ENCODE results near the gene RGS6. TPM values are rescaled to one million over a fixed set of nuclear protein-coding genes. Genes with fewer than 3 reads are reported as not detected.

The RGS6 gene
- total RNA-seq, 4 donors from 2014 or later = 0.46 to 3.7 (median 1.6) TPM

GRCh38 chr14:72291908-72292688, 359.9 kb downstream of the RGS6 start:
- in situ Hi-C loops (cut with MboI; ENCODE audit: low sequenced_read_pairs in 4 of 4) = loop anchor here in 1 of 4 donors (5.0 kb wide), 1 partner anchor 270 kb away; no protein-coding TSS in a partner anchor

GRCh38 chr14:72292689-72293024, 360.4 kb downstream of the RGS6 start:
- Histone ChIP-seq H3K4me1 (no peaks in the 10 kb centered on the region), H3K4me3 (no peak overlapping the region), H3K27me3 (no peaks in the 10 kb centered on the region), H3K27ac (no peak overlapping the region), H3K36me3 (no peaks in the 10 kb centered on the region), H3K9me3 (no peaks in the 10 kb centered on the region)
- ATAC-seq (no peak), DNase-seq (no peak)
- in situ Hi-C loops (cut with MboI; ENCODE audit: low sequenced_read_pairs in 4 of 4) (loop anchor here in 1 of 4 donors (5.0 kb wide), 1 partner anchor 270 kb away; no protein-coding TSS in a partner anchor), intact Hi-C loops (cut with DNase I; ENCODE audit: low total_unique reads) (no loop called here)
- TF ChIP-seq, protein P1, sequence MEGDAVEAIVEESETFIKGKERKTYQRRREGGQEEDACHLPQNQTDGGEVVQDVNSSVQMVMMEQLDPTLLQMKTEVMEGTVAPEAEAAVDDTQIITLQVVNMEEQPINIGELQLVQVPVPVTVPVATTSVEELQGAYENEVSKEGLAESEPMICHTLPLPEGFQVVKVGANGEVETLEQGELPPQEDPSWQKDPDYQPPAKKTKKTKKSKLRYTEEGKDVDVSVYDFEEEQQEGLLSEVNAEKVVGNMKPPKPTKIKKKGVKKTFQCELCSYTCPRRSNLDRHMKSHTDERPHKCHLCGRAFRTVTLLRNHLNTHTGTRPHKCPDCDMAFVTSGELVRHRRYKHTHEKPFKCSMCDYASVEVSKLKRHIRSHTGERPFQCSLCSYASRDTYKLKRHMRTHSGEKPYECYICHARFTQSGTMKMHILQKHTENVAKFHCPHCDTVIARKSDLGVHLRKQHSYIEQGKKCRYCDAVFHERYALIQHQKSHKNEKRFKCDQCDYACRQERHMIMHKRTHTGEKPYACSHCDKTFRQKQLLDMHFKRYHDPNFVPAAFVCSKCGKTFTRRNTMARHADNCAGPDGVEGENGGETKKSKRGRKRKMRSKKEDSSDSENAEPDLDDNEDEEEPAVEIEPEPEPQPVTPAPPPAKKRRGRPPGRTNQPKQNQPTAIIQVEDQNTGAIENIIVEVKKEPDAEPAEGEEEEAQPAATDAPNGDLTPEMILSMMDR (IDR thresholded peaks at IDR 0.05 in 4 of 5, conservative IDR thresholded peaks at IDR 0.05 in 1 of 5) = peak in 1 of 5 experiments; percentile 2
- TF ChIP-seq POLR2A (IDR thresholded peaks at IDR 0.05) = no peak

More at GRCh38 chr14:72291908-72292688, 359.9 kb downstream of the RGS6 start:
- no peak for DNase-seq
- H3K36me3 ChIP-seq = no peaks in the 10 kb centered on the region
- intact Hi-C loops (cut with DNase I; ENCODE audit: low total_unique reads) = no loop called here
- H3K9me3 ChIP-seq = no peaks in the 10 kb centered on the region
- ATAC-seq = peak in 1 of 2 donors; percentile 61
- no peak overlapping the region for H3K4me3 ChIP-seq
- no peaks in the 10 kb centered on the region for H3K27me3 ChIP-seq
- TF ChIP-seq POLR2A (IDR thresholded peaks at IDR 0.05) = no peak
- TF ChIP-seq, protein P1 (IDR thresholded peaks at IDR 0.05 in 4 of 5, conservative IDR thresholded peaks at IDR 0.05 in 1 of 5) = peak in 4 of 5 experiments; percentile 19 to 54 (median 40)
- H3K27ac ChIP-seq = peak overlapping the region in 1 of 4 donors; percentile 43
- no peaks in the 10 kb centered on the region for H3K4me1 ChIP-seq

- in situ Hi-C loops (cut with MboI; ENCODE audit: low sequenced_read_pairs in 4 of 4) (no loop called here), intact Hi-C loops (cut with DNase I; ENCODE audit: low total_unique reads) (no loop called here)
Observed at GRCh38 chr14:72301352-72301751, 369.1 kb downstream of the RGS6 start.

DNA sequence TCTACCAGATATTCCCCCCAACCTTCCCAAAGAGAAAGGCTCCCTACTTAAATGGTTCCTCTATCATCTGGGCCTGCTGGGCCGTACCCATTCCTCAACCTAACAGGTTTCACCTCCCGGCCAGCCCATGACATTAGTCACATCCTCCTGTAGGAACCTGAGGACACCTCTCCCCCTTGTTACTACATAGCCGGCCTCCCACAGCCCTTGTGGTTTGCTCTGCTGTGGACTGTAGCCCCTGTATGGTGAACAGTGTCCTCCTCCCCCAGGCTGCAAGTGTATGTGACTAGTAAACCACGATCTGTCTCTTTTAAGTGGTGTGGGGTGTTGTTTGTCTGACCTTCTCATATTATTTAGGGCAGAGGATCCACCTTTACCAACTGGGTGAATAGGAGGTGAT, 371.7 kb downstream of the RGS6 start:
- H3K4me1 ChIP-seq = no peaks in the 10 kb centered on the region
- ATAC-seq = no peak
- H3K4me3 ChIP-seq = no peak overlapping the region
- no peak overlapping the region for H3K27ac ChIP-seq
- DNase-seq = no peak
- no peak for TF ChIP-seq POLR2A (IDR thresholded peaks at IDR 0.05)
- TF ChIP-seq, protein P1 (IDR thresholded peaks at IDR 0.05 in 4 of 5, conservative IDR thresholded peaks at IDR 0.05 in 1 of 5) = no peak
- in situ Hi-C loops (cut with MboI; ENCODE audit: low sequenced_read_pairs in 4 of 4) (no loop called here), intact Hi-C loops (cut with DNase I; ENCODE audit: low total_unique reads) (no loop called here)
- no peaks in the 10 kb centered on the region for H3K36me3 ChIP-seq
- H3K9me3 ChIP-seq = peaks cover 0 to 9% (median 0%) of the 10 kb centered on the region in 3 donors
- no peaks in the 10 kb centered on the region for H3K27me3 ChIP-seq

More at GRCh38 chr14:72301352-72301751, 369.1 kb downstream of the RGS6 start:
- Histone ChIP-seq H3K4me1 (no peaks in the 10 kb centered on the region), H3K27me3 (no peaks in the 10 kb centered on the region), H3K36me3 (no peaks in the 10 kb centered on the region), H3K9me3 (peaks cover 0 to 8% (median 0%) of the 10 kb centered on the region in 3 donors), H3K4me3 (no peak overlapping the region), H3K27ac (no peak overlapping the region)
- ATAC-seq (no peak), DNase-seq (no peak)
- TF ChIP-seq, protein P1 (IDR thresholded peaks at IDR 0.05 in 4 of 5, conservative IDR thresholded peaks at IDR 0.05 in 1 of 5) = no peak
- no peak for TF ChIP-seq POLR2A (IDR thresholded peaks at IDR 0.05)

All from gastrocnemius medialis (tissue), 4 donors.